A172 (cell line): ENCODE data around the gene NCKAP5L. TPM values are rescaled to one million over a fixed set of nuclear protein-coding genes. Genes with fewer than 3 reads are reported as not detected.
"Not testable (repeated sequence)": the region's sequence is repeated elsewhere in the genome, so short reads cannot be mapped to it uniquely, and the experiment has no call there.

Experiments used
- DNase-seq: peaks from one replicate; pipeline ENCODE4 v3.0.0-alpha.2; 2015; ENCODE audit warnings: low spot score
- total RNA-seq: library from RNA; depleted of rRNA; stranded (reverse); fragments of >200 nt; shearing (Covaris generic); gene quantifications from 2 replicates; pipeline ENCODE4 v1.2.3, GENCODE V29; 2014

NCKAP5L gene
- total RNA-seq, 1 experiment from 2014 or later, result 12.1 TPM

DNA sequence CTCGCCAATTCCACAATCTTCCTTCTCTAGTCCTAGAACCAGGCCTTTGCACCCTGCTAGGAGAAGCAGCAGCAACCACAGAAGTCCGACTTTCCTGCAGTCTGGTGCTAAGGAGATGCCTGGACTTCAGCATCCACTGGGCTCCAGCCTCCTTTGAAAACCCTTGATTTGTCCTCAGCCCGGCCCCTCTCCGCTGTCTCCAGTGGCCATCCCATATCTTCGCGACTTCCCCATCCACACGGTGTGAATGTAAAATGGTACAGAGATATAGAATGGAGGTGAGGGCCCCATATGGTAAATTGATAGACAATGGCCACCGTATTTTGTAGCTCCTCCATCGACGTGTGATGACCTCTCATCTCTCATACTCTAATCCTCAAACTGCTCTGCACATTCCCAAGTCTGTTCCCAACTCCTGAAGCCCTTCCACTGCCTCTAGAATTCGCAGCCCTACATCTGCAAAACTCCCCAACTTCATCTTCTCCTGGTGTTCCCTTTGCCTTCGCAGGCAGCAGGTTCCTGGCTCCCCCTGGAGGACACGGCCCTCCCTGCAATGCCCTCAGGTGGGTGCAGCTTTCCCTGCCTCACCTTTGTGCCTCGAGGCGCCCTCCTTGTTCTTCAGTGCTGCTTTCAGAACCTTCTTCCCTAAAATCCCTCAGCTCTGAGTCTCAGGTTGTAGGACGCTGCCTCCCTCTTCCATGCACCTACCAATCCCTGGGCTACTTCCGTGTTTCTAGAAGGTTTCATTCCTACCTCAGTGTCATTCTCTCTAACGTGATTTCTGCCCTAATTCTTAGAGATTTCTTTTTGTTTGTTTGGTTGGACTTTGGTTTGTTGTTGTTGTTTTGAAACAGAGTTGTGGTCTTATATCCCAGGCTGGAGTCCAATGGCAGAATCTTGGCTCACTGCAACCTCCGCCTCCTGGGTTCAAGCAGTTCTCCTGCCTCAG is 50.1 kb downstream of the NCKAP5L start:
- peak; percentile 22 for DNase-seq

DNA sequence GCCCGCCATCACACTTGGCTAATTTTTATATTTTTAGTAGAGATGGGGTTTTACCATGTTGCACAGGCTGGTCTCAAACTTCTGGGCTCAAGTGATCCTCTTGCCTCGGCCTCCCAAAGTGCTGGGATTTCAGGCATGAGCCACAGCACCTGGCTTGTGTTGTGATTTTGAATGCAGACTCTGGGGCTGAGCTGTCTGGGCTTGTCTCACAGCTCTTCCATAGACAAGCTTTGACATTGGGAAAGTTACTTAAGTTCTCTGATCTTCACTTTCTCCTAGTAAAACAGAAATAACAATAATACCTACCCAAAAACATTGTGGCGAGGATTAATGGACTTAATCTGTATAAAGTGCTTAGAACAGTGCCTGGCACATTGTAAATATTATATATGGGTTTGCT is 50.9 kb downstream of the NCKAP5L start:
- no peak for DNase-seq

DNA sequence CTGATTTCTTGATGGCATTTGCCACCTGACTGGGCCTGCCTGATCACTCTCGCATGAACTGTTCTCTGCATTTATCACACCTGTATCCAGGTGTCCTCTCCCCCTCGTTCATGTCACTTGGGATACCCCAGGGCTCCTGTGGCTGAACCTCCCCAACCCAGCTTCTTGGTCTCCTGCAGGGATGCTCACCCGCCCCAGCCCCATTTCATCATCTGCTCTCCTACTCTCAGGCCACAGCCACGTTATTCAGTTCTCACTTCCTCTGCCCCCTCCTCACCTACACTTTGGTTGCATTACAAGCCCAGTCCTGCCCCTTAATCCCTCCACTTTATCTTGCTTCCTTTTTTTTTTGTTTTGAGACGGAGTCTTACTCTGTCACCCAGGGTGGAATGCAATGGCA is 51.4 kb downstream of the NCKAP5L start:
- no peak for DNase-seq

DNA sequence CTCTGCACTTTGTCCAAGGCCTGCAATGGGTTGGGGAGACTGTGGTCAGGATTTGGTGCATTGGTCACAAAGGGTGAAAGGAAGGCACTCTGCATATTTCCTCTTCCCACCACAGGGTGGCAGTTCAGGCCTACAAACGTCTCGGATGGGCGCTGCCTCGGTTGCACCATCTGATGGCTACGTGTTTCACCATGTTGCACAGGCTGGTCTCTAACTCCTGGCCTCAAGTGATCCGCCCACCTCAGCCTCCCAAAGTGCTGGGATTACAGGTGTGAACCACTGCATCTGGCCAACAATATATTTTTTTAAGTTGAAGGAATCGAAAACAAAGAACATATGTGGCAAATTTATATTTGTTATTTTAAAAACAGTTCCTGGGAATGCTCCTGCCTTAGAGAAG is 51.8 kb downstream of the NCKAP5L start:
- DNase-seq, result peak; percentile 51

DNA sequence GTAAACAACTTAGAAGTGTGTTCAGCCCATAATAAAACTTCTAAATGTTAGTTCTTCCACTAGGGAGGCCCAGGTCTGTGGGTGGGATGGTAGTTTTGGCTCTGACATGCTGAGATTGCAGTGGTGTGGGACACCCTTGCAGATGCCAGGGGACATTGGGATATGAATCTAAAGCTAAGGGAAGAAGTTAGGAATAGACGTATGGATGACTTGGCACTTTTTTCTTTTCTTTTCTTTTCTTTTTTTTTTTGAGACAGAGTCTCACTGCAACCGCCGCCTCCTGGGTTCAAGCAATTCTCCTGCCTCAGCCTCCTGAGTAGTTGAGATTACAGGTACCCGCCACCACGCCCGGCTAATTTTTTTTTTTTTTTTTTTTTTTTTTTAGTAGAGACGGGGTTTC is 55.1 kb downstream of the NCKAP5L start:
- DNase-seq, result not testable (repeated sequence)

DNA sequence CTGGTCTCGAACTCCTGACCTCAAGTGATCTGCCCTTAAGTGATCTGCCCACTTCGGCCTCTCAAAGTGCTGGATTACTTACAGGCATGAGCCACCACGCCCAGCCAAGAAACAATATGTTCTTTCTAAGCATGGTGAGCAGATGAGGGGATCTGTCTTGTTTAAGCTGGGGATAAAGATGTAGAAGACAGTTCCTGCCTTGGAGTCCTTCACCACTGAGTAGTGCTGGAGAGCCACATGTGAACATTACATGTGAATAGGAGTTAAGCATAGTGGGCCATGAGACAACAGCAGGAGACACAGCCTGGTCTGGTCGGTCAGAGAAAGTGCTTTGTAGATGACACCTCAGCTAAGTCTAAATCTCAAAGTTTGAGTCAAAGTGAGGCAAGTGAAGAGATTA is 60.9 kb downstream of the NCKAP5L start:
- no peak for DNase-seq

DNA sequence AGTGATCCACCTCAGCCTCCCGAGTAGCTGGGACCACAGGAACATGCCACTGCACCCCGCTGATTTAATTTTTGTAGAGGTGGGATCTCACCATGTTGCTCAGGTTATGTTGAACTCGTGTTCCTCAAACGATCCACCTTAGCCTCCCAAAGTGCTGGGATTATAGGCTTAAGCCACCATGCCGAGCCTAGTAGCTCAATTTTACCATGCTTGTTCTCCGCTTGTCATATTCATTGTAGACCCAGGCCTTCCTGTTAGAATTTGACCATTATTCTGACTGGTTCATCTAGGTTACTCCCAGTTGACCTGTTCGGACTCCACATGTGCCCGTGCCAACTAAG is 62.1 kb downstream of the NCKAP5L start:
- DNase-seq, result no peak

DNA sequence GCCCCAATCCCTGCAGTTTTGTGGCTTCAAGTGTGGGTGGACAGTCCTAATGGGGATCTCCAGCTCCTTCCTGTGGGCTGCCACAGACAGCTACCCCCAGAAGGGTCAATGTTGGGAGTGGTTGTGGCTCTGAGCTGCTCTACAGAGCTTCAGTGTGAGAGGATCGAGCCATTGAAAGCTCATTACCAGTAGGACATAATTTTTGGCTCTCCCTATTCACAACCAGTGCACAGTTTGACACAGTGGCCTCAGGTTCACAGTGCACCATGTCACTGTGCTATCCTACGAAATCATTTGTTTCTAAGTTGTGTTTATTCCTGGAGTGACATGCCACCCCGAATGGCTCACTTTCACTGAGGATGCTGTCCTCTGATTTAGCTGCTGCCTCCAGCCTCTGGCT is 64.1 kb downstream of the NCKAP5L start:
- DNase-seq, result no peak

DNA sequence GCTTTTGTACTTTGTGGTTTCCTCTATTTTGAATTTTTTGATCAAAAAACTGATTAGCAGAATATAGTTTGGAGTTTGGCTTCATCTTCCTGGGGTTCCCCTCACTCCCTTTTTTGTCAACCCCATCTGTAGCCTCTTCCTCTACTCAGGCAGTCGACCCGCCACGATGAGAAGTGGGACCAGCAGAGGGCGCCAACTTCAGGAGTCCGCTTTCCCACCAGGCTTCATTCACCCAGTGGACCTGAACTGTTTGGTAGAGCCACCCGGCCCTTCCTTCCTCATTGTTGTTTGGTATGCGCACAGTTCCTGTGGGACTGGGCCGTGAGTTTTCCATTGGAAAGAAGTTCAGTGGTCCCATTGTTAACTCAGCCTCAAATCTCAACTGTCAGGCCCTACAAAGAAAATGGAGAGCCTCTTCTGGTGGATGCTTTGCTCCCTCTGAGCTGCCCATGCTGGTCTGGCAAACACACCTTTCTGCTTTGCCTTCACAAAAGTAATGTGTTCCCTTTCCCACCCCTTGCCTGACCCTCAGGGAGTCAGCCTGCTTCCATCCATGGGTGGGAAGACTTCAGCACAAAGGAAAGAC is 65.1 kb downstream of the NCKAP5L start:
- peak; percentile 43 for DNase-seq

DNA sequence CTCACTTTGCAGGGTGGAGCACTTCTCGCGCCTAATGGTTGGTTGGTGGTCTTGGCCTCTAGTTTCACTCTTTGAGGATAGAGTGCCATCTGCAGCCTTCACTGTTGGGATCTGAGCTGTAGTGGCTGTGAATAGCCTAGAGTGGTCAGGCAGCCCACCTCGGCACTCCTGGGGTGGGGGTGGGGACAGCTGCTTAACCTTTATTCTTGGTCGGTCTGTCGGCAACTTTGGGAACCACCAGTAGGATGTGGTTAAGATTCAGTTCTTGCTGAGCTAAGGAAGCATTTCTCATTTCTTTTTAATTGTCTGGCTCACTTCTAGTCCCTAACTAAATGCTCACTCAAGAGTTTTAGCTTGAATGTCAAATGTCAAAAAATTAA is 65.8 kb downstream of the NCKAP5L start:
- DNase-seq, result no peak

DNA sequence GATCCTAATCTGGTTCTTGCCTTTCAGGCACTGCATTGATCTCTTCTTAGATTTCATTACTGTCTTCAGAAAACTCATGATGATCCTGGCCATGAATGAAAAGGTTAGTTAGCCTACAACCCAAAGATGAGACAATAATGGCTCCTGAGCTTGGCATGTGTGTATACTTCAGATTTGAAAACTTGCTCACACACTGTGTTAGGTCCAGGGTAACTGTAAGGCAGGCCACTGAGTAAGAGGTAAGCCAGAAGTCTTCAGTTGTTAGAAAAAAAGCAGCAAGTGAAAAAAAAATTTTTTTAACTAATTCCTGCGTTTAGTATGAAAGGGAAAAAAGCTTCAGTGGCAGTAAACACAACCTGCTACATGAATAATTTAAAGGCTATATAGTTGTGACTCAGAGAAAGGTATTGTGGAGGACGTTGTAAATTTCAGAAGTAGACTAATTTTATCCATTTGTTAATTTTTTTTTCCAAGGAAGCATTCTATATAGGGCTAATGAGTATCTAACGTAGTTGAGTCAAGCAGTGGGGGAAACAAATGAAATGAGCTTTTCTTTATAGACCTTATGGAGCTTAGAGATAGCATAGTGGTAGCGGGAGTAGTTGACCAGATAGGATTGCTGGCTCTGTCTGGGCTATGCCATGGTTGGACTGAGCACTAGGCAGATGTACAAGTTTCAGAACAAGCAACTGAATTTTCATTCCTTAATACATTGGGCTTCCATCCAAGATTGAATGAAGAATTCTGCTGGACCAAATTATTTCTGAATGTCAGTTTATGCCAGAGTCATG is 66.3 kb downstream of the NCKAP5L start:
- DNase-seq, result no peak

DNA sequence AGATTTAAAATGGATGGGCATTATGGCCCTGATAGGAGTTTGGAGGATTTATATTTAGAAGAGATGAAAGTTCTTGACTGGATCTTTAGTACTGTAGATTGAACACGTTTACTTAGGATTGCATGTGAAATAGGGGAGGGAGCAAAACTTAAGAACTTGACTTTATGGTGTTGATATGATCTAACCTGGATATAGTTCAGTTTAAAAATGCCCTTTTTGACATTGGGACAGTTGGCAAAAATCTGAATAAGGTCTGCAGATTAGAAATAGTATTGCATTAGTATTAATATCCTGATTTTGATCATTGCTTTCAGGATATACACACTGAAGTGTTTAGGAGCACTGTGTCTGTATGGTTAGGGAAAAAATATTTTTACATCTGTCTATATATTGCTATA is 77.2 kb downstream of the NCKAP5L start:
- DNase-seq, result no peak

DNA sequence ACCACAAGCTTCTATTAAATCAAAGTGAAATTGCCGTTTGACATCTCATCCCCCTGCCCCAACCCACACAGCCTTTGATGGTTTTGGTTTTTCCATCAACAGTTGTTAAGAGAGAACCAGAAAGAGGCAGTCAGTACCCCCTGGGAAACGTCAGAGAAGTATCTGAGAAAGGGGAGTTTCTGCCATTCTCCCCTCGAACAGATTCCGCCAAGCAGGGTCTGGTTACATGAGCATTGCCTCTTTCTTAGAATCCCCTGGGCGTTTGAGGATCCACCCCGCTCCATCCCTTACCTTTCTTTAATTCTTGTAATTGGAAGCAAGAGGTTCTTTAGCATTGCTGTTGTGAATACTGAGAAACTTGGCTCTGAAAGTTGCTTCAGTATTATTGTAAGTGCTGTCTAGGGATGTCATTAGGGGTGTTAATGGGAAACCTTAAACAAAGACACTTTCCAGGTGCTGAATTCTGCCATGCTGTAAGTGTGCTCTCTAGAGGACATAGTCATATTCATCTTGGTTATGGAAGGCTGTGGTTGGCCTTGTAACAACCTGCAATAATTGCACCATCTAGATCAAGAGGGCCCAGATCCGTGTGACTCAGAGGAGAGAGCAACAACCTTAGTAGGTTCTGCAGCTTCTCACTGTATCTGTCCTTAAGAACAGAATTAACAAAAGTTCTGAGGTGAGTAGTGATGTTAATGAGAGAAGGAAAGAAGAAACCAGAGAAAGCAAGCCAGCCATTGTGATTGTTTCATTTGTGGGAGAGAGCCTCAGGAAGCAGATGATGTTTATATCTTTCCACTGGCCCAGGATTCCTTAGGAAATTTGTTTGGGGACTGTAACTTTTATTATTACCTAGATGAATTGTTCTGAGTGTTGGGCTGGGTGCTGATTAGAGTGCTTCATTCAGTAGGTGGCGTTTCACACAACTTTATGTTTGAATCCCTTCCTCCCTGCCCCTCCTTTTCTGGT is 77.9 kb downstream of the NCKAP5L start:
- DNase-seq, result no peak

DNA sequence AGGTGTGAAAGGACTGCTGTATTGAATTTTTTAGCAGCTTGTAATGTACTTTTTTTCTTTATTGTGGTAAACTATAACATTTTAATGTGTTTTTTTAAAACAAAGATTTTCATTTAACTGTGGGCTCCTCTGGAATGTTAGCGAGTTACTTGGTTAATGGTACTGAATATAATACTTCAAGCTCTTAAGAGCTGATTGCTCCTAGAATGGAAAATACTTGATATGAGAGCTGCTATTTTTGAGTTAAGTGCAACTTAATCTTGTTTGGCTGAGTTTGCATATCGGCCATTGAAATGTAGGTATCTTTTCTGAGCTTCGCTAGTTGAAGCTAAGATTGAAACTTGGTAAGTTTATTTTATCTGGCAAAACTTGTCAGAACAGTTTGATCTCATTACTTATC is 79.4 kb downstream of the NCKAP5L start:
- DNase-seq, result no peak

DNA sequence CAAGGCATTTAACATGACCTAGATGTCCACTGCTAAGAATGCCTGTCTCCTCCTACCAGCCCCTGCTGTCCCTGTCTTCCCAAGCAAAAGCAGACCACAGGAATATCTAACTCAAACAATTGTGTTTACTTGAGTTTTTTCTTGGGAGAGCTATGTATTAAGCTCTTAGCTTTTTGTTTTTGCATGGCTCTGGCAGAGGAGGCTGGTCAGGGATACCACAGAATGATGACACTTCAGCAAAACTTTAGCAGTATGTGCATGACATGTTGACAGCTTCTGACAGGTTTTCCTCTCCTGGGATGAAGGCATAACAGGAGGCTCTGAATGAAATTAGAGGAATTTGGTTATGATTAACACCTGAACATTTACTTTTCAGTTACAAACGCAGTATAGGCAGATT is 79.9 kb downstream of the NCKAP5L start:
- DNase-seq, result no peak

DNA sequence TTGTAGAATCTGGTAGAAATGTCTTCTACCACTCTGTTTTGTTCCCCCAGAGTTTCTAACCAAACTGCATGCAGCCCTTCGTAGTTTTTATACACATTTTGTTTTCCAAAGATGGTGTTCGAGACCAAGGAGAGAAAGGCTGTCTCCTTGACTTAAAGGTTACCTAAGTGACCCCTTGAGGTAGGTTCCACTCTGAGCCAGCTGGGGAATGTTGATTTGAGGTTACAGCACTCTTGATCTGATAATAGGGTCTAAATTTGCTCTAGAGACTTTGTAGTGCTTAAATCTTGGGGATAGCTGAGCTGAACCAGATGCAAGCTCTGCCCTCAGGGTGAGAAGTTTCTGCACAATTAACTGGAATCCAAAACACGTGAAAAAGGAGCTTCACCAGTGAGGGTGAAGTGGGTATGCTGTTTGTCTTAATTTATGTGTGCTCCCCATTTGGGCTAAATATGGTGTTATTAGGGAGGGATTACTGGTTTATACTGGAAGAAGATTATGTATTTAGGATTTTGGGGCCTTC is 83.8 kb downstream of the NCKAP5L start:
- no peak for DNase-seq

DNA sequence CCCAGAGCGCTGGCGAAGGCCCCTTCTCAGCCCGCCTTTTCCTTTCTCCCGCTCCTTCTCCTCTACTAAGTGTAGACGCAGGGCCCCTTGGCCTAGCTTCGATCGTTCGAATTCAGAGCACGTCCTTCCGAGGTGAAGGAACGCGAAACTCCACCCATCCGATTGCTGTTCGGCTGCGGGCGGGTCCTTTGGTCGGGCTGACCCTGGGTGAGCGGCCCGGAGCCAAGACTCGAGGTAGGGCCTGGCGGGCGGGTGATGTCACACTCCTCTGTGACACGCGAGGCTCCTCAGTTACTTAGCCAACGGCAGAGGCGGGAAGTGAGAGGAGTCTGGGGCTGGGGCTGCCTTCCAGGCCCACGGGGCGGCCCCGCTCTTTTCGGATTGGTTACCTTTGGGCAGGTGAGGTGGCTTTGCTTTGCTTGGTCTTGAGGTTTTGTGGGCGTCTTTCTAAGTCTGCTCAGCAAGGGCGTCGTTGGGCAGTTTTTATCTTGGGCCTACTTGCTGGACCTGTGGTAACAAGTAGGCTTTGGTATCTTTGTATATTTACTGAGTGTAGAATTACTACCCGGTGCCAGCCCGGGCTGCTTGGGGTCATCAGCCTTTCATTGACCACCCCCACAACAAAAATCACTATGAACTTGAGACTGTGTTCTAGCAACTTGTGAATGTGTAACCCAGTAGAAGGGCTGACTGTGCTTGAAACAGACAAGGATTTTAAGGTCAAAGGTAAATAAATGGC is 86.2 kb downstream of the NCKAP5L start:
- DNase-seq, result peak; percentile 78
